ENCODE data around the gene ENTPD6. TPM values are rescaled to one million over a fixed set of nuclear protein-coding genes. Genes with fewer than 3 reads are reported as not detected.
A peak's percentile ranks its signal among the peaks of the same experiment; 100 is the strongest.

The ENTPD6 gene
- total and polyA plus RNA-seq, 4 experiments from 2014 or later = 42.1 to 94.3 (median 68.0) TPM

DNA sequence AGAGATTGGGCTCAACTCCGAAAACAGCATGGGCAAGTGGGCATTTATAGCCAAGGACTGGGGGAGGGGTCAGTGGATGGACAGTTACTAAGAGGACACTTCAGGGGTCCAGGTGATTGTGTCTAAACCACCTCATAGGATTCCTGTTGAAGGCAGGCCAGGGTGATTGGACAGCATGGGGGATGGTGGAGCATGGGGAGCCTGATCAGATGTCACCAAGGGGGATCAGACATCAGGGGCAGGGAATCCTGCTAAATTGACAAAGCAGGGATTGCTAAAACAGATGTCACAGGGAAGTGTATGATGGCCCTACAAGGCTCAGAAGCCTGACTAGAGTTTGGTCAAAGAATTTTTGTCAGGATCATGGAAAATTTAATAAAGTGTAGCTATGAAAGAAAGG, 49.9 kb downstream of the ENTPD6 start:
- no peaks in the 10 kb centered on the region for H3K9me3 ChIP-seq (ENCODE audit: control insufficient read depth in 1 of 2, low read length in 2 of 2)
- POLR2A ChIA-PET (ENCODE audit: partially characterized antibody) = interaction anchor here (1.2 kb wide), 1 partner anchor 188 kb away, joined by 3 read pairs; the partner anchor contains the start of gene ACSS1

GRCh38 chr20:25246182-25246999, 50.9 kb downstream of the ENTPD6 start:
- ChIA-PET POLR2A (ENCODE audit: partially characterized antibody) (interaction anchor here (1.2 to 3.9 kb wide), 3 partner anchors 51 to 189 kb away, joined by 3 to 34 read pairs (median 14); partner anchors contain the start of genes ACSS1 and ENTPD6), CTCF (ENCODE audit: partially characterized antibody) (interaction anchor here (1.0 to 1.9 kb wide), 3 partner anchors 10 to 49 kb away, joined by 5 read pairs; no protein-coding TSS in a partner anchor)
- H3K36me3 Mint-ChIP-seq = peaks cover 4 to 6% of the 10 kb centered on the region in 2 donors
- peaks cover 0 to 7% (median 3%) of the 10 kb centered on the region in 8 donors for H3K9me3 Mint-ChIP-seq
- Histone ChIP-seq H3K36me3 (ENCODE audit: insufficient read depth, low read length) (no peaks in the 10 kb centered on the region), H3K4me3 (ENCODE audit: low read length in 2 of 2) (no peak overlapping the region), H3K4me1 (ENCODE audit: insufficient read depth, low read length) (peaks cover 30% of the 10 kb centered on the region), H3K27me3 (ENCODE audit: insufficient read depth, low read length) (no peaks in the 10 kb centered on the region), H3K9me3 (ENCODE audit: control insufficient read depth in 1 of 2, low read length in 2 of 2) (no peaks in the 10 kb centered on the region), H3K27ac (ENCODE audit: low read depth, low read length) (no peak overlapping the region)
- H3K4me1 Mint-ChIP-seq = peaks cover 22 to 41% (median 35%) of the 10 kb centered on the region in 4 donors
- intact Hi-C loops (cut with micrococcal nuclease) = loop anchor here (5.0 kb wide), 2 partner anchors 189 to 254 kb away; partner anchors contain the start of genes ACSS1 and APMAP
- H3K4me3 Mint-ChIP-seq = peak overlapping the region; percentile 84 to 95 (median 90)
- peak overlapping the region in 5 of 7 donors; percentile 50 to 89 (median 80) for H3K27ac Mint-ChIP-seq
- H3K27me3 Mint-ChIP-seq = peaks cover 0 to 4% of the 10 kb centered on the region in 2 donors
- no peak for DNase-seq

More for the DNA sequence above, 49.9 kb downstream of the ENTPD6 start:
- no peak overlapping the region for H3K27ac ChIP-seq (ENCODE audit: low read depth, low read length)
- Mint-ChIP-seq H3K36me3 (peaks cover 0 to 6% of the 10 kb centered on the region in 2 donors), H3K27ac (peak overlapping the region in 1 of 7 donors; percentile 72), H3K4me3 (peak overlapping the region in 3 of 8 donors; percentile 4 to 47 (median 43)), H3K4me1 (peaks cover 22 to 33% (median 27%) of the 10 kb centered on the region in 4 donors), H3K27me3 (peaks cover 0 to 7% of the 10 kb centered on the region in 2 donors), H3K9me3 (peaks cover 0 to 7% (median 3%) of the 10 kb centered on the region in 8 donors)
- CTCF ChIA-PET (ENCODE audit: partially characterized antibody) = interaction anchor here (1.9 kb wide), 1 partner anchor 50 kb away, joined by 5 read pairs; no protein-coding TSS in a partner anchor
- no peaks in the 10 kb centered on the region for H3K27me3 ChIP-seq (ENCODE audit: insufficient read depth, low read length)
- H3K4me1 ChIP-seq (ENCODE audit: insufficient read depth, low read length) = peaks cover 26% of the 10 kb centered on the region
- DNase-seq = no peak
- intact Hi-C loops (cut with micrococcal nuclease) = loop anchor here (5.0 kb wide), 2 partner anchors 188 to 253 kb away; partner anchors contain the start of genes ACSS1 and APMAP
- H3K36me3 ChIP-seq (ENCODE audit: insufficient read depth, low read length) = no peaks in the 10 kb centered on the region
- H3K4me3 ChIP-seq (ENCODE audit: low read length in 2 of 2) = no peak overlapping the region

- peak in 2 of 5 donors; percentile 3 to 19 for DNase-seq
- peak overlapping the region; percentile 65 to 94 for H3K4me3 ChIP-seq (ENCODE audit: low read length in 2 of 2)
- POLR2A ChIA-PET (ENCODE audit: partially characterized antibody) = interaction anchor here (0.5 to 3.9 kb wide), 6 partner anchors 27 to 254 kb away, joined by 3 to 34 read pairs (median 7); partner anchors contain the start of genes ACSS1, APMAP and ENTPD6
- intact Hi-C loops (cut with micrococcal nuclease) = loop anchor here (5.0 kb wide), 2 partner anchors 190 to 255 kb away; partner anchors contain the start of genes ACSS1 and APMAP
- H3K27ac ChIP-seq (ENCODE audit: low read depth, low read length) = peak overlapping the region; percentile 51
- Mint-ChIP-seq H3K27ac (peak overlapping the region in 6 of 7 donors; percentile 59 to 89 (median 77)), H3K4me1 (peaks cover 22 to 48% (median 38%) of the 10 kb centered on the region in 4 donors), H3K9me3 (peaks cover 0 to 7% (median 3%) of the 10 kb centered on the region in 8 donors), H3K36me3 (peaks cover 4 to 6% of the 10 kb centered on the region in 2 donors), H3K4me3 (peak overlapping the region; percentile 84 to 95 (median 90)), H3K27me3 (peaks cover 0 to 2% of the 10 kb centered on the region in 2 donors)
- no peaks in the 10 kb centered on the region for H3K36me3 ChIP-seq (ENCODE audit: insufficient read depth, low read length)
- peaks cover 30% of the 10 kb centered on the region for H3K4me1 ChIP-seq (ENCODE audit: insufficient read depth, low read length)
- H3K27me3 ChIP-seq (ENCODE audit: insufficient read depth, low read length) = no peaks in the 10 kb centered on the region
- H3K9me3 ChIP-seq (ENCODE audit: control insufficient read depth in 1 of 2, low read length in 2 of 2) = no peaks in the 10 kb centered on the region
- CTCF ChIA-PET (ENCODE audit: partially characterized antibody) = interaction anchor here (0.6 to 1.9 kb wide), 6 partner anchors 11 to 253 kb away, joined by 3 to 5 read pairs (median 4); partner anchors contain the start of genes ENTPD6 and GINS1
Observed at GRCh38 chr20:25247000-25247517, 51.5 kb downstream of the ENTPD6 start.

- DNase-seq = no peak
- Mint-ChIP-seq H3K9me3 (peaks cover 0 to 7% (median 3%) of the 10 kb centered on the region in 8 donors), H3K27me3 (peaks cover 0 to 2% of the 10 kb centered on the region in 2 donors), H3K36me3 (peaks cover 4 to 6% of the 10 kb centered on the region in 2 donors), H3K27ac (peak overlapping the region in 4 of 7 donors; percentile 60 to 94 (median 82)), H3K4me1 (peaks cover 25 to 52% (median 38%) of the 10 kb centered on the region in 4 donors), H3K4me3 (peak overlapping the region; percentile 86 to 95 (median 93))
- H3K36me3 ChIP-seq (ENCODE audit: insufficient read depth, low read length) = no peaks in the 10 kb centered on the region
- POLR2A ChIA-PET (ENCODE audit: partially characterized antibody) = interaction anchor here (0.5 to 3.9 kb wide), 9 partner anchors 24 to 1826 kb away, joined by 3 to 34 read pairs (median 4); partner anchors contain the start of genes ACSS1, APMAP, ENTPD6 and NAPB
- peak overlapping the region; percentile 51 for H3K27ac ChIP-seq (ENCODE audit: low read depth, low read length)
- no peaks in the 10 kb centered on the region for H3K27me3 ChIP-seq (ENCODE audit: insufficient read depth, low read length)
- H3K4me3 ChIP-seq (ENCODE audit: low read length in 2 of 2) = peak overlapping the region; percentile 65 to 94
- H3K4me1 ChIP-seq (ENCODE audit: insufficient read depth, low read length) = peaks cover 30% of the 10 kb centered on the region
- CTCF ChIA-PET (ENCODE audit: partially characterized antibody) = interaction anchor here (0.6 to 1.9 kb wide), 5 partner anchors 24 to 253 kb away, joined by 3 to 5 read pairs (median 4); partner anchors contain the start of genes ENTPD6 and GINS1
- H3K9me3 ChIP-seq (ENCODE audit: control insufficient read depth in 1 of 2, low read length in 2 of 2) = no peaks in the 10 kb centered on the region
- intact Hi-C loops (cut with micrococcal nuclease) = loop anchor here (5.0 kb wide), 2 partner anchors 190 to 255 kb away; partner anchors contain the start of genes ACSS1 and APMAP
Observed at GRCh38 chr20:25247518-25247955, 52.0 kb downstream of the ENTPD6 start.

GRCh38 chr20:25247956-25248785, 52.7 kb downstream of the ENTPD6 start, which contains the start of gene PYGB:
Gene PYGB, plus strand, starts transcription at chr20:25248085. Its CDS starts 94 bp downstream, at chr20:25248179.
- H3K9me3 Mint-ChIP-seq = peaks cover 0 to 7% (median 3%) of the 10 kb centered on the region in 8 donors
- Histone ChIP-seq H3K4me3 (ENCODE audit: low read length in 2 of 2) (peak within 1 kb of the TSS; percentile 65 to 94), H3K36me3 (ENCODE audit: insufficient read depth, low read length) (no peaks in the 10 kb centered on the region), H3K27me3 (ENCODE audit: insufficient read depth, low read length) (no peaks in the 10 kb centered on the region), H3K27ac (ENCODE audit: low read depth, low read length) (peak within 1 kb of the TSS; percentile 59), H3K4me1 (ENCODE audit: insufficient read depth, low read length) (peaks cover 30% of the 10 kb centered on the region), H3K9me3 (ENCODE audit: control insufficient read depth in 1 of 2, low read length in 2 of 2) (no peaks in the 10 kb centered on the region)
- peaks cover 0 to 2% of the 10 kb centered on the region in 2 donors for H3K27me3 Mint-ChIP-seq
- CTCF ChIA-PET (ENCODE audit: partially characterized antibody) = interaction anchor here (0.8 to 1.3 kb wide), 3 partner anchors 52 to 254 kb away, joined by 3 to 4 read pairs (median 3); partner anchors contain the start of genes ENTPD6 and GINS1
- POLR2A ChIA-PET (ENCODE audit: partially characterized antibody) = interaction anchor here (0.7 to 3.9 kb wide), 9 partner anchors 25 to 1827 kb away, joined by 3 to 34 read pairs (median 4); partner anchors contain the start of genes ACSS1, APMAP, ENTPD6 and NAPB
- H3K4me1 Mint-ChIP-seq = peaks cover 25 to 55% (median 38%) of the 10 kb centered on the region in 4 donors
- peaks cover 4 to 8% of the 10 kb centered on the region in 2 donors for H3K36me3 Mint-ChIP-seq
- H3K4me3 Mint-ChIP-seq = peak within 1 kb of the TSS; percentile 94 to 97 (median 95)
- intact Hi-C loops (cut with micrococcal nuclease) = loop anchor here (1.0 to 5.0 kb wide), 4 partner anchors 53 to 256 kb away; partner anchors contain the start of genes ABHD12, ACSS1, APMAP and ENTPD6
- DNase-seq = peak; percentile 63 to 80 (median 72)
- peak within 1 kb of the TSS; percentile 69 to 94 (median 92) for H3K27ac Mint-ChIP-seq
